ENCODE data around the gene TGFB2.

DNA sequence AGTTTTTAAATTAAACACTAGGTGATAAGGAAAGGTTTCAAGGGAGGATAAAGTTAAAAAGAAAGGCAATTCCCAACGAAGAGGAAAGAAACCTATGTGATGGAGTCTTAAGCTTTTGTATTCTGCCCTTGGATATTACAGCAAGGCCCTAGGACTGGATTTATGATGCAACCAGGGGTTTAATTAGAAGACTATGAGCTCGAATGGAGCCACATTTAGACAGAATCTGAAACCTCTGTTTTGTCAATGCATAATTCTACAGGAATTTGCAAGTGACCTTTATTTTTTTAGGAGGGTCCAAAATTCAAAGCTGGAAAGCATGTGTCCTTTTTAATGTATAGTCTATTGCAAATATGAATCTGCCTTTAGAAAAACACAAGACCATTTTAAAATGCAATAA lies 37.9 kb downstream of the TGFB2 start:
- TF ChIP-seq, protein P1, sequence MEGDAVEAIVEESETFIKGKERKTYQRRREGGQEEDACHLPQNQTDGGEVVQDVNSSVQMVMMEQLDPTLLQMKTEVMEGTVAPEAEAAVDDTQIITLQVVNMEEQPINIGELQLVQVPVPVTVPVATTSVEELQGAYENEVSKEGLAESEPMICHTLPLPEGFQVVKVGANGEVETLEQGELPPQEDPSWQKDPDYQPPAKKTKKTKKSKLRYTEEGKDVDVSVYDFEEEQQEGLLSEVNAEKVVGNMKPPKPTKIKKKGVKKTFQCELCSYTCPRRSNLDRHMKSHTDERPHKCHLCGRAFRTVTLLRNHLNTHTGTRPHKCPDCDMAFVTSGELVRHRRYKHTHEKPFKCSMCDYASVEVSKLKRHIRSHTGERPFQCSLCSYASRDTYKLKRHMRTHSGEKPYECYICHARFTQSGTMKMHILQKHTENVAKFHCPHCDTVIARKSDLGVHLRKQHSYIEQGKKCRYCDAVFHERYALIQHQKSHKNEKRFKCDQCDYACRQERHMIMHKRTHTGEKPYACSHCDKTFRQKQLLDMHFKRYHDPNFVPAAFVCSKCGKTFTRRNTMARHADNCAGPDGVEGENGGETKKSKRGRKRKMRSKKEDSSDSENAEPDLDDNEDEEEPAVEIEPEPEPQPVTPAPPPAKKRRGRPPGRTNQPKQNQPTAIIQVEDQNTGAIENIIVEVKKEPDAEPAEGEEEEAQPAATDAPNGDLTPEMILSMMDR (IDR thresholded peaks at IDR 0.05; ENCODE audit: poor library complexity) = no peak
- no peak for TF ChIP-seq EZH2phosphoT487 (IDR thresholded peaks at IDR 0.05; ENCODE audit: low read depth, severe bottlenecking, unreplicated experiment)
- TF ChIP-seq EZH2 (IDR thresholded peaks at IDR 0.05; ENCODE audit: borderline replicate concordance) = no peak
